DOHH2 (cell line): ENCODE results near the gene TCOF1.

ENCODE experiments used
- H3F3A ChIP-seq: fragments of 200-600 bp; sonication (generic), shearing (Covaris generic); 2 replicates; pipeline ENCODE4 v1.6.0; 2016; ENCODE audit warnings: antibody characterized with exemption, mild to moderate bottlenecking; ENCODE audit not compliant: control insufficient read depth, insufficient read depth
- H3K27ac ChIP-seq: fragments of 200-600 bp; sonication (generic); 2 replicates; pipeline ENCODE4 v1.5.1; 2014; ENCODE audit warnings: low read depth, mild to moderate bottlenecking, low read length, moderate library complexity
- H3K27me3 ChIP-seq: fragments of 200-600 bp; sonication (generic); 2 replicates; pipeline ENCODE4 v1.6.1; 2014; ENCODE audit warnings: mild to moderate bottlenecking, low read length, mixed read lengths; ENCODE audit not compliant: control insufficient read depth
- H3K36me3 ChIP-seq: fragments of 200-600 bp; sonication (generic); 2 replicates; pipeline ENCODE4 v1.6.1; 2014; ENCODE audit warnings: mild to moderate bottlenecking, low read length, moderate library complexity, mixed read lengths; ENCODE audit not compliant: control insufficient read depth
- H3K4me1 ChIP-seq: fragments of 200-600 bp; sonication (generic); 2 replicates; pipeline ENCODE4 v1.6.1; 2014; ENCODE audit warnings: mild to moderate bottlenecking, low read length, mixed read lengths; ENCODE audit not compliant: control insufficient read depth
- H3K4me2 ChIP-seq: fragments of 200-600 bp; sonication (generic); 2 replicates; pipeline ENCODE4 v1.6.0; 2014; ENCODE audit warnings: mild to moderate bottlenecking, low read length, moderate library complexity
- H3K4me3 ChIP-seq: fragments of 200-600 bp; sonication (generic); 2 replicates; pipeline ENCODE4 v1.5.1; 2014; ENCODE audit warnings: mild to moderate bottlenecking, low read length, mixed read lengths
- H3K79me2 ChIP-seq: fragments of 200-600 bp; sonication (generic); 2 replicates; pipeline ENCODE4 v1.6.1; 2014; ENCODE audit warnings: mild to moderate bottlenecking, low read length, mixed read lengths; ENCODE audit not compliant: control insufficient read depth
- H3K9me2 ChIP-seq: fragments of 200-600 bp; sonication (generic); replicated peaks from 2 replicates; pipeline ENCODE4 v1.6.1; 2014; ENCODE audit warnings: mild to moderate bottlenecking, low read length, mixed read lengths; ENCODE audit not compliant: control insufficient read depth
- H3K9me3 ChIP-seq: fragments of 200-600 bp; sonication (generic); 2 replicates; pipeline ENCODE4 v1.6.1; 2014; ENCODE audit warnings: antibody characterized with exemption, low read length, mixed read lengths; ENCODE audit not compliant: control insufficient read depth, insufficient read depth
- H4K20me1 ChIP-seq: fragments of 200-600 bp; sonication (generic); 2 replicates; pipeline ENCODE4 v1.6.0; 2014; ENCODE audit warnings: low read depth, mild to moderate bottlenecking, antibody characterized with exemption, low read length, moderate library complexity; ENCODE audit not compliant: control insufficient read depth, insufficient read depth
- EZH2phosphoT487 ChIP-seq: fragments of 200-600 bp; sonication (generic); IDR thresholded peaks from 2 replicates; pipeline ENCODE4 v1.6.1; 2017; ENCODE audit warnings: borderline replicate concordance, mild to moderate bottlenecking, antibody characterized with exemption, low read length, moderate library complexity, mixed read lengths
- TF ChIP-seq, protein P1 (sequence below): fragments of 200-600 bp; sonication (generic); IDR thresholded peaks from one replicate; pipeline ENCODE4 v1.5.1; 2014; ENCODE audit warnings: antibody characterized with exemption, mild to moderate bottlenecking, low read depth, low read length; ENCODE audit not compliant: poor library complexity, severe bottlenecking

The TCOF1 gene

DNA sequence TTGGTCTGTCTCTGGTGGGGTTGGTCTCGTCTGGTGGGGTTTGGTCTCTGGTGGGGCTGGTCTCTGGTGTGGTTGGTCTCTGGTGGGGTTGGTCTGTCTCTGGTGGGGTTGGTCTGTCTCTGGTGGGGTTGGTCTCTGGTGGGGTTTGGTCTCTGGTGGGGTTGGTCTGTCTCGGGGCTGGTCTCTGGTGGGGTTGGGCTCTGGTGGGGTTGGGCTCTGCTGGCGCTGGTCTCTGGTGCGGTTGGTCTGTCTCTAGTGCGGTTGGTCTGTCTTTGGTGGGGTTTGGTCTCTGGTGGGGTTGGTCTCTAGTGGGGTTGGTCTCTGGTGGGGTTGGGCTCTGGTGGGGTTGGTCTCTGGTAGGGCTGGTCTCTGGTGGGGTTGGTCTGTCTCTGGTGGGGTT lies 71.5 kb downstream of the TCOF1 start:
- H3K36me3 ChIP-seq = no peaks in the 10 kb centered on the region
- no peaks in the 10 kb centered on the region for H3F3A ChIP-seq
- no peaks in the 10 kb centered on the region for H3K9me2 ChIP-seq
- no peak overlapping the region for H3K4me2 ChIP-seq
- H3K4me3 ChIP-seq = no peak overlapping the region
- no peak overlapping the region for H3K27ac ChIP-seq
- H3K4me1 ChIP-seq = peaks cover 28% of the 10 kb centered on the region
- H3K9me3 ChIP-seq = no peaks in the 10 kb centered on the region
- no peaks in the 10 kb centered on the region for H4K20me1 ChIP-seq
- H3K27me3 ChIP-seq = no peaks in the 10 kb centered on the region
- H3K79me2 ChIP-seq = no peaks in the 10 kb centered on the region
- TF ChIP-seq, protein P1, sequence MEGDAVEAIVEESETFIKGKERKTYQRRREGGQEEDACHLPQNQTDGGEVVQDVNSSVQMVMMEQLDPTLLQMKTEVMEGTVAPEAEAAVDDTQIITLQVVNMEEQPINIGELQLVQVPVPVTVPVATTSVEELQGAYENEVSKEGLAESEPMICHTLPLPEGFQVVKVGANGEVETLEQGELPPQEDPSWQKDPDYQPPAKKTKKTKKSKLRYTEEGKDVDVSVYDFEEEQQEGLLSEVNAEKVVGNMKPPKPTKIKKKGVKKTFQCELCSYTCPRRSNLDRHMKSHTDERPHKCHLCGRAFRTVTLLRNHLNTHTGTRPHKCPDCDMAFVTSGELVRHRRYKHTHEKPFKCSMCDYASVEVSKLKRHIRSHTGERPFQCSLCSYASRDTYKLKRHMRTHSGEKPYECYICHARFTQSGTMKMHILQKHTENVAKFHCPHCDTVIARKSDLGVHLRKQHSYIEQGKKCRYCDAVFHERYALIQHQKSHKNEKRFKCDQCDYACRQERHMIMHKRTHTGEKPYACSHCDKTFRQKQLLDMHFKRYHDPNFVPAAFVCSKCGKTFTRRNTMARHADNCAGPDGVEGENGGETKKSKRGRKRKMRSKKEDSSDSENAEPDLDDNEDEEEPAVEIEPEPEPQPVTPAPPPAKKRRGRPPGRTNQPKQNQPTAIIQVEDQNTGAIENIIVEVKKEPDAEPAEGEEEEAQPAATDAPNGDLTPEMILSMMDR = no peak
- TF ChIP-seq EZH2phosphoT487 = no peak

DNA sequence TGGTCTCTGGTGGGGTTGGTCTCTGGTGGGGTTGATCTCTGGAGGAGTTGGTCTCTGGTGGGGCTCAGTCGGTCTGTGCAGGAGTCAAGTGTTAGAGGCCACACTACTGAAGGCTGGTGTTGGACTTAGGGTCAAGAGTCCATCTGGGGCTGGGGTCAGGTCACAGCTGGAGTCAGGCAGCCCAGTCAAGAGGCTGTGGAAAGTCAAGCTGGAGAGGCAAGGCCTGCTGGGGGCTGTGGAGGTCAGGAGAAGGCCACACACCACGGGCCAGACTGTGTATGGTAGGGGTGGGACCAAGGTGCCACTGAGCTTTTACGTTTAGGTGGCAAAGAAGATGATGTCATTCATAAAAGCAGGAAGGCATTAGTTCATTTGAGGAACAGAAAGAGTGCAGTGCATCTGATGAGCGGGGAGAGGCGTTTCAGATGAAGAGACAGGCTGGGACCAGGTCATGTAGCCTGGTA lies 71.9 kb downstream of the TCOF1 start:
- no peaks in the 10 kb centered on the region for H3K9me2 ChIP-seq

DNA sequence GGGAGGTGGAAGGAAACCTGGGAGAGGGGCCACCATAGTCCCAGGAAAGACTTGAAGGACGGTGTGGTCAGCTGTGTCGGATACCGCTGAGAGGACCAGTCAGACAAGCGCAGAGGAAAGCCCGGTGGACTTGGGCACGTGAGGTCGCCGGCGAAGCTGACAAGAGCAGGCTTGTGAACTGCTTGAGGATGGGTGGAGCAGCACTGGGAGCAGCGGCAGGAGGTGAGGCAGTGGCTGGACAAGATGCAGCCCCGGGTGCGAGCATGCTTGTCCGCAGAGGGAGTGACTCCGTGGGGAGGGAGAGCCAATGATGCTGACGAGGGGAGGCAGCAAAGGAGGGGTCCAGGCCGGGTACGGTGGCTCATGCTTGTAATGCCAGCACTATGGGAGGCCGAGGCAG lies 73.6 kb downstream of the TCOF1 start:
- Histone ChIP-seq H3K4me3 (no peak overlapping the region), H3K36me3 (no peaks in the 10 kb centered on the region), H3K4me2 (no peak overlapping the region), H3K79me2 (no peaks in the 10 kb centered on the region), H3K9me3 (no peaks in the 10 kb centered on the region), H3K4me1 (peaks cover 32% of the 10 kb centered on the region), H3K27ac (no peak overlapping the region), H4K20me1 (no peaks in the 10 kb centered on the region), H3K9me2 (no peaks in the 10 kb centered on the region), H3K27me3 (no peaks in the 10 kb centered on the region), H3F3A (no peaks in the 10 kb centered on the region)
- TF ChIP-seq, protein P1 = no peak
- no peak for TF ChIP-seq EZH2phosphoT487

More for the DNA sequence above, 71.9 kb downstream of the TCOF1 start:
- H3K4me3 ChIP-seq = no peak overlapping the region
- peaks cover 28% of the 10 kb centered on the region for H3K4me1 ChIP-seq
- H3K9me3 ChIP-seq = no peaks in the 10 kb centered on the region
- no peaks in the 10 kb centered on the region for H3K79me2 ChIP-seq
- H3K4me2 ChIP-seq = no peak overlapping the region
- H3K27me3 ChIP-seq = no peaks in the 10 kb centered on the region
- H3F3A ChIP-seq = no peaks in the 10 kb centered on the region
- TF ChIP-seq EZH2phosphoT487 = no peak
- TF ChIP-seq, protein P1 = no peak
- H3K36me3 ChIP-seq = no peaks in the 10 kb centered on the region
- no peaks in the 10 kb centered on the region for H4K20me1 ChIP-seq
- H3K27ac ChIP-seq = no peak overlapping the region
